GM19351 (cell line): ENCODE measurements around the gene KCNB1.

Experiments
- ATAC-seq: cut with Tn5 transposase; IDR thresholded peaks from one replicate; pipeline ENCODE4 v1.9.1; 2021; ENCODE audit warnings: mild to moderate bottlenecking, moderate library complexity; ENCODE audit not compliant: unreplicated experiment

Gene KCNB1

GRCh38 chr20:49393803-49394202 lies 88.7 kb downstream of the KCNB1 start:
- no peak for ATAC-seq

GRCh38 chr20:49392745-49393144 lies 89.7 kb downstream of the KCNB1 start:
- no peak for ATAC-seq

- no peak for ATAC-seq
Measured at GRCh38 chr20:49391404-49392245, 90.8 kb downstream of the KCNB1 start.

DNA sequence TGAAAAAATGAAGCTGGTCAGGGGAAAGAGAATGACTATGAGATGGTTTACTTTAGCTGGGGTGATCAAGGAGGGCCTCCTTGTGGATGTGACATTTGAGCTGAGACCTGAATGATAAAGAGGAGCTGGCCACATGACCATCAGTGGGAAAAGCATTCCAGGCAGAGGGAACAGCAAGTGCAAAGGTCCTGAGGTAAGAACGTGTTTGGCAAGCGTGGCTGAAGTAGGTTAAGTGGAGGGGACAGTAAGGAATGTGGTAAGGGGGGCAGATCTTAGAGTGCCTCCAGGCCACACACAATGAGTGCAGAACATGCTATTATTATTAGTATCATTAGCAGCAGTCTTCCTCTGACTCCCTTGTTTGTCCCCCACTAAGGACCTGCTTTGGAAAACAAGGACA lies 92.6 kb downstream of the KCNB1 start:
- no peak for ATAC-seq

- ATAC-seq: no peak
Measured at GRCh38 chr20:49388744-49389143, 93.7 kb downstream of the KCNB1 start.

- no peak for ATAC-seq
Measured at GRCh38 chr20:49387581-49387939, 94.9 kb downstream of the KCNB1 start.

DNA sequence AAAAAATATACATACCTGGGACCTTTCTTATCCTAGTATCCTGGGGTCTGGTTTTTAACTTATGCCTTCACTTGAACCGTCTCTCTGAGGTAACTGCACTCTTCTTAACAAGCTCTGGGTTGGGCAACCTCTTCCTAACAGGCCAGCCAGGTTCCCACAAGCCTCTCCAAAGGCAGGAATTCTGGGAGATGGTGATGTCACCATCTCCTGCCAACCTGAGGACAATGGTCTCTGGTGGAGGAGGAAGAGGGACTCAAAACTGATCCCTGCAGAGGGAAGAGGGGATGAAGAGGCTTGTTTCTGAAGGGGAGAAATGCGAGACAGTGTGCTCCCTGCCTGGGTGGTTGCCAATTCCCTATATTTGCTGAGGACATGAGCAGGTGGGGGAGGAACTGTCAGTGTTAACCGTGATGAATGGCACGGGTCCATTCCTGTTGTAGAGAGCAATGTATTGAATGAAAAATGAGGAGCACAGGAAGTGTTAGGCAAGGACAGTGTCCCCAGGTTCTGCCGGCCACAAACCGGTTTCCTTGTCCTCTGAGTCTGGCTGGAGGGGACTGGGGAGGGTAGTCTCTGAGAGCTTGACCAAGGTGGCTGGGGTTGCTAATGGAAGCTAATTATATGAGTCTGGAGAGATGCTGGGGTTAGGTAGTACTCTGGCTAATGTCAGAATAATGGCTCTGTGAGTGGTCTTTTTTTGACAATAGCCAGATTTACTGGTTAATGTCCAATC lies 95.5 kb downstream of the KCNB1 start:
- ATAC-seq: no peak

DNA sequence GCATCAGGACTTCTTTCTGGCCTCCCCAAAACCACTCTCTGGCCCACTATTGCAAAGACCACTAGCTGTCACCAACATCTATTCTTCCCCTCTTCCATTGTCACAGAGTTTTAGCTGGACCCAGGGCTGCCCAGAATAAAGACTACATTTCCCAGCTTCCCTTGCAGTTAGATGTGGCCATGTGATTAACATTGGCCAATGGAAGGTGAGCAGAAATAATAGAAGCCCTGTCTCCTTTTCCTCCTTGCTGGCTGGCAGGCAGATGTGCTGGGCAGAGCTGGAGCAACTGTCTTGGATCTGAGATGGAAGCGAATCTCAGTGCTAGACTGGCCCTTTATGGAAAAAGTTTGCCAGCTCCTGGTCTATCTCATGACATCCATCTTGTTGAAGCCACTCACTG lies 97.0 kb downstream of the KCNB1 start:
- ATAC-seq: peak; percentile 48

- no peak for ATAC-seq
Measured at GRCh38 chr20:49384437-49385434, 97.7 kb downstream of the KCNB1 start.

GRCh38 chr20:49381558-49382493 lies 100.6 kb downstream of the KCNB1 start:
- ATAC-seq: no peak

DNA sequence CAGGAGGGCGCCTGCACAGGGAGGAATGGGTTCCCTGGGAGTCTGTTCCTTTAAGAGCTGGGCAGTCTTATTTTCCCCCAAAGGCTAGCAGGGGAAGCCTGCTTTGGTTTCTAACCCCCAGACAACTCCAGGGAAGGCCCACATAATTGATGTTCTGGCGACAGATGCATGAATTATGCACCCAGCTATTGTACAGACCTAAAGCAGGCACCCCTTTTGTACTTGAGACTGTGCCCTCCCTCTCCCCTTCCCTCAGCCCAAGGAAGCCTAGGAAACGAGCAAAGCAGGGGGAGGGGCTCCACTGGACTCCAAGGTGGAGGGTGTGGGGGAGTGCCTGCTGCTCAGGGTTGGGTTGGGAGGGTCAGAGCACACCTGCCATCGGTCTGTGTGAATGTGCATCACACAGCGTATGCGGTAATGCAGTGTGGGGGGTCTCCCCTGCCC lies 102.1 kb downstream of the KCNB1 start:
- no peak for ATAC-seq

- ATAC-seq: no peak
Measured at GRCh38 chr20:49379338-49379737, 103.1 kb downstream of the KCNB1 start.

DNA sequence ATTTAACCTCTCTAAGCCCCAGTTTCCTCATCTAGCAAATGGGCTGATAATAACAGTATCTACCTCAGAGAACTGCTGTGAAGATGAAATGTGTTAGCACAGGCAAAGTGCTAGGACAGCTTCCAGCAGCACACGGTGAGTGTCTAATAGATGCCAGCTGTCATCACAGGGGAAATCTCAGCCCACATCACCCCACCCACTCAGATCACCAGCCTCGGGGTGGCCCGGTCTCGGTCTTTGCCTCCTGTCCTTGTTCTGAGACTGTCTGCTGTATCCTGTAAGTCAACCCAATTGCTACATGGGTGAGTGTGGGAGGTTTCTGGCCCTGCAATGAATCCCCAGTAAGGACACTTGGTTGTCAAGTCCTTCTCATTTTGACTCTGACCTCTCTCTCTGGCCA lies 105.1 kb downstream of the KCNB1 start:
- no peak for ATAC-seq

DNA sequence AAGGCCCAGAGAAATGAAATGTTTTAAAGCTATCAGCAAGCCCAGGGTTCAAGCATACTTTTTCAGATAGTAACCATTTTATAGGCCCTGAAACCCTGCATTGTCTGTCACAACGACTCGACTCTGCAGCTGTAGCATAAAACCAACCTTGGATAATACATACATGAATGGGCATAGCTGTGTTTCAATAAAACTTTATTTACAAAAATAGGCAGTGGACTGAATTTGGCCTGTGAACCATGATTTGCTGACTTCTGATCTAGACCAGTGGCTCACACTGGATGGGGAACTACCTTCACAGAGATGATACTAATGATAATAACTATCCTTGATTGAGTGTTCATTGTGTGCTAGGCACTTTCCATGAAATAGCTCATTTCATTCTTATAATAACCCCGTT lies 107.3 kb downstream of the KCNB1 start:
- no peak for ATAC-seq

DNA sequence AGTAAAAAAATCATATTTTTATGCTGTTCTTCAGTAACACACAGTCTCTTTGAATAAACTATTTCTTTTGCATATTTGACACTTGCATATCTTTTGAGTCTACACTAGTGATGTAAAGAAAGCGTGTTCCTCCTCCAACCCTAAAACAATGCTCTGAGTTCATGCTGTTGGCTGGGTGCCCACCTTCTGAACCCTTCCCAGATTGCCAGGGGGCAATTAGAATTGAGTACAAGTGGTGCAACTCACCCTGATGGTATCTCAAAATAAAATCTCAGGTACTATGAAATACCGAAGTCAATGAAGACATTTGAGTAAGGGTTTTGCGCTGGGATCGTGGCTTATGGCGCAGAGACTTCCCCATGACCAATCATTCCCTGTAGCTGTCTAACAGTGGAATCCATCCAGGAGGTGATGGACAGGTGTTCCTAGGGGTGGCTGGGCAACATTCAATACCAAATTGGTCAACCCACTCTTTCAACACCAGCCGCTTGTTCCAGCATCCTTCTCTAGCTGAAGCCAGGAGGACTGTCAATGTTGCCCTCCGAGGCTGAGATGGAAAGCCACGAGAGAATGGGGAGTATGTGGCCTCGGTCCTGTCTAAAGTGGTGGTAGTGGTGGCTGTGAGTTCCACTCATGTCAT lies 110.3 kb downstream of the KCNB1 start:
- ATAC-seq: no peak

GRCh38 chr20:49368596-49368995 lies 113.9 kb downstream of the KCNB1 start:
- no peak for ATAC-seq

- no peak for ATAC-seq
Measured at GRCh38 chr20:49367113-49367512, 115.4 kb downstream of the KCNB1 start.

- ATAC-seq: no peak
Measured at GRCh38 chr20:49366687-49367086, 115.8 kb downstream of the KCNB1 start.

DNA sequence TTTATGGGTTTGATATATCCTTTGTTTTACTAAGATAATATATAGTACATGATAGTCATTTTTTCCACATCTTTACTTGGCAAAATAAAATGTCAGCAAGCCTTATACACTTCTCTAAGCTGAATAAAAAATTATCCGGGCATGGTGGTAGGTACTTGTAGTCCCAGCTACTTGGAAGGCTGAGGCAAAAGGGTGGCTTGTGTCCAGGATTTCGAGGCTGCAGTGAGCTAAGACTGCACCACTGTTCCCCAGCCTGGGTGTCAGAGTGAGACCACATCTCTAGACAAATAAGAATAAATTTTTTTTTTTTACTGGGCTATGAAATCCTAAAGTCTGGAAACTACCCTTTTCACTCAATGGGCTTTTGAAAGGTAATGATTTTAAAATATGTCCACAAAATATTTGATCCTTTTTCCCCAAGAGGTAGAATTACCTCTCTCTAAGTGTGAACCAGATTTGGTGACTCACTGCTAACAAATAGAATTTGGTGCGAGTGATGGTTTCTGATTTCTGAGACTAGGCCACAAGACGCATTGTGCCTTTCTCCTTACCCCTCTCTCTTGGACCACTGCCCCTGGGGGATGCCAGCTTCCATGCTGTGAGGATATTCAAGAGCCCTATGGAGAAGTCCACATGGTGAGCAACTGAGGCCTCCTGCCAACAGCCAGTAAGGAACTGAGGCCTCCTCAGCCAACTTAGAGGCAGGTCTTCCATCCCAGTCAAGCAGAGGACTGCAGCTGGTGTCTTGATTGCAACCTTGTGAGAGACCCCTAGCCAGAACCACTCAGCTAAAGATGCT lies 120.4 kb downstream of the KCNB1 start:
- ATAC-seq: no peak
